IMR-90 (cell line): Measurements from ENCODE around the gene HIVEP3.

Experiments
- BHLHE40 ChIP-seq: fragments of 150-350 bp; IDR thresholded peaks from 2 replicates; pipeline ENCODE4 v1.6.1; 2016; ENCODE audit warnings: mild to moderate bottlenecking, low read depth, low read length
- CEBPB ChIP-seq: IDR thresholded peaks from 2 replicates; pipeline ENCODE4 v1.6.1; 2012; ENCODE audit warnings: low read depth, low read length, improper control_type of control experiment
- CHD1 ChIP-seq: IDR thresholded peaks from 2 replicates; pipeline ENCODE4 v1.6.1; 2012; ENCODE audit warnings: low read depth, low read length, improper control_type of control experiment
- MAFK ChIP-seq: IDR thresholded peaks from 2 replicates; pipeline ENCODE4 v1.6.1; 2012; ENCODE audit warnings: low read depth, low read length, improper control_type of control experiment
- MAZ ChIP-seq: IDR thresholded peaks from 2 replicates; pipeline ENCODE4 v1.6.1; 2012; ENCODE audit warnings: low read depth, mild to moderate bottlenecking, low read length, improper control_type of control experiment, moderate library complexity, borderline replicate concordance
- MXI1 ChIP-seq: IDR thresholded peaks from 2 replicates; pipeline ENCODE4 v1.6.1; 2012; ENCODE audit warnings: low read depth, mild to moderate bottlenecking, low read length, moderate library complexity, borderline replicate concordance
- POLR2A ChIP-seq: IDR thresholded peaks from 2 replicates; pipeline ENCODE4 v1.6.1; 2012; ENCODE audit warnings: mild to moderate bottlenecking, low read depth, low read length
- RAD21 ChIP-seq: IDR thresholded peaks from 2 replicates; pipeline ENCODE4 v1.6.1; 2012; ENCODE audit warnings: low read length, improper control_type of control experiment
- RCOR1 ChIP-seq: IDR thresholded peaks from 2 replicates; pipeline ENCODE4 v1.6.1; 2012; ENCODE audit warnings: mild to moderate bottlenecking, low read length, improper control_type of control experiment; ENCODE audit not compliant: insufficient replicate concordance
- RFX5 ChIP-seq: IDR thresholded peaks from 2 replicates; pipeline ENCODE4 v1.8.0; 2012; ENCODE audit warnings: low read depth, mild to moderate bottlenecking, low read length, moderate library complexity
- SMC3 ChIP-seq: fragments of 150-350 bp; IDR thresholded peaks from 2 replicates; pipeline ENCODE4 v1.6.1; 2016; ENCODE audit warnings: low read depth, mild to moderate bottlenecking, antibody characterized with exemption, low read length, moderate library complexity
- USF2 ChIP-seq: fragments of 150-350 bp; IDR thresholded peaks from 2 replicates; pipeline ENCODE4 v1.6.1; 2017; ENCODE audit warnings: mild to moderate bottlenecking, antibody characterized with exemption, low read length, low read depth
- TF ChIP-seq, protein P1 (sequence below): conservative IDR thresholded peaks from 2 replicates; pipeline ENCODE4 v1.5.1; 2012; ENCODE audit warnings: mild to moderate bottlenecking, low read depth, low read length, improper control_type of control experiment
- TF ChIP-seq, protein P2 (sequence below): fragments of 150-350 bp; IDR thresholded peaks from 2 replicates; pipeline ENCODE4 v1.6.1; 2016; ENCODE audit warnings: low read depth, mild to moderate bottlenecking, low read length, moderate library complexity, borderline replicate concordance

GRCh38 chr1:41546833-41547135 lies 371.9 kb downstream of the HIVEP3 start:
- TF ChIP-seq USF2 (no peak), POLR2A (no peak), SMC3 (no peak), RCOR1 (no peak), CHD1 (no peak), CEBPB (no peak), RFX5 (no peak), RAD21 (no peak), MAZ (no peak), BHLHE40 (no peak), MAFK (no peak), MXI1 (no peak)
- TF ChIP-seq, protein P1, sequence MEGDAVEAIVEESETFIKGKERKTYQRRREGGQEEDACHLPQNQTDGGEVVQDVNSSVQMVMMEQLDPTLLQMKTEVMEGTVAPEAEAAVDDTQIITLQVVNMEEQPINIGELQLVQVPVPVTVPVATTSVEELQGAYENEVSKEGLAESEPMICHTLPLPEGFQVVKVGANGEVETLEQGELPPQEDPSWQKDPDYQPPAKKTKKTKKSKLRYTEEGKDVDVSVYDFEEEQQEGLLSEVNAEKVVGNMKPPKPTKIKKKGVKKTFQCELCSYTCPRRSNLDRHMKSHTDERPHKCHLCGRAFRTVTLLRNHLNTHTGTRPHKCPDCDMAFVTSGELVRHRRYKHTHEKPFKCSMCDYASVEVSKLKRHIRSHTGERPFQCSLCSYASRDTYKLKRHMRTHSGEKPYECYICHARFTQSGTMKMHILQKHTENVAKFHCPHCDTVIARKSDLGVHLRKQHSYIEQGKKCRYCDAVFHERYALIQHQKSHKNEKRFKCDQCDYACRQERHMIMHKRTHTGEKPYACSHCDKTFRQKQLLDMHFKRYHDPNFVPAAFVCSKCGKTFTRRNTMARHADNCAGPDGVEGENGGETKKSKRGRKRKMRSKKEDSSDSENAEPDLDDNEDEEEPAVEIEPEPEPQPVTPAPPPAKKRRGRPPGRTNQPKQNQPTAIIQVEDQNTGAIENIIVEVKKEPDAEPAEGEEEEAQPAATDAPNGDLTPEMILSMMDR = no peak
- TF ChIP-seq, protein P2, sequence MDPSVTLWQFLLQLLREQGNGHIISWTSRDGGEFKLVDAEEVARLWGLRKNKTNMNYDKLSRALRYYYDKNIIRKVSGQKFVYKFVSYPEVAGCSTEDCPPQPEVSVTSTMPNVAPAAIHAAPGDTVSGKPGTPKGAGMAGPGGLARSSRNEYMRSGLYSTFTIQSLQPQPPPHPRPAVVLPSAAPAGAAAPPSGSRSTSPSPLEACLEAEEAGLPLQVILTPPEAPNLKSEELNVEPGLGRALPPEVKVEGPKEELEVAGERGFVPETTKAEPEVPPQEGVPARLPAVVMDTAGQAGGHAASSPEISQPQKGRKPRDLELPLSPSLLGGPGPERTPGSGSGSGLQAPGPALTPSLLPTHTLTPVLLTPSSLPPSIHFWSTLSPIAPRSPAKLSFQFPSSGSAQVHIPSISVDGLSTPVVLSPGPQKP = no peak
